Measurements from ENCODE around the gene ARPC3.
"Not testable (repeated sequence)": the region's sequence is repeated elsewhere in the genome, so short reads cannot be mapped to it uniquely, and the experiment has no call there.

ARPC3 gene

GRCh38 chr12:110449799-110450497, at the start of gene ARPC3:
Gene ARPC3, minus strand, starts transcription at chr12:110450337. Its CDS starts 77 bp downstream, at chr12:110450260.
- peak; percentile 91 for DNase-seq

DNA sequence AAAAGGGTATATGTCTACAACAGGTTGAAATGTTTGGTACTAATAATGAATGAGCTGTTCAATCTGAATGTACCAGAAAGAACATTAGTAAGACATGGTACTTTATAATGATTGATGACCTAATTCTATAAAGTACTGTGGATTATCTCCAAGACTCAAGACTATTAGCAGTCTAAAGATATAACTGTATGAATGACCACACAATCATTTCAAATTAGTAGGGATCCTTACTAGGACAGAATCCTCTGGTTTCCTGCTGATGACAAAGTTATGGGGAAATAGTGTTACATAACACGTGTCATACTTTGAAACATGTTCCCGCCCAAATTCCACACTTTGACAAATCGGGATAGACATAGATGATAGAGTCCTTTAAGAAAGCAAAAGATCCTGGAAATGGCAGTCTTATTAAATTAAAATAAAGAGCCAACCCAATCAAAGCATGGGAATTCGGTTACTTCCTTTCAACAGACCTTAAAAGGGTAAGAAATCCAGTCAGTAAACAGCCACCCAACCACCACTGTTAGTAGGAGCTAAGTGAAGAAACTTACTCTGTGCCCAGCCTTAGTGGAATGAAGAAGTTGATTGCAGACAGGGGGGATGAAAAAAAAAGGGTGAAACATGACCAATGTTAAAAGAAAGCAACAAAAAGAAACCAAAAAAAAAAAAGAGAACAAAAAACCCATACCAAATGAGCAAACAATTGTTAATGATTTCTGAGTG, 49.0 kb upstream of the ARPC3 start:
- no peak for DNase-seq

GRCh38 chr12:110475426-110475825, 25.3 kb upstream of the ARPC3 start:
- DNase-seq = no peak

DNA sequence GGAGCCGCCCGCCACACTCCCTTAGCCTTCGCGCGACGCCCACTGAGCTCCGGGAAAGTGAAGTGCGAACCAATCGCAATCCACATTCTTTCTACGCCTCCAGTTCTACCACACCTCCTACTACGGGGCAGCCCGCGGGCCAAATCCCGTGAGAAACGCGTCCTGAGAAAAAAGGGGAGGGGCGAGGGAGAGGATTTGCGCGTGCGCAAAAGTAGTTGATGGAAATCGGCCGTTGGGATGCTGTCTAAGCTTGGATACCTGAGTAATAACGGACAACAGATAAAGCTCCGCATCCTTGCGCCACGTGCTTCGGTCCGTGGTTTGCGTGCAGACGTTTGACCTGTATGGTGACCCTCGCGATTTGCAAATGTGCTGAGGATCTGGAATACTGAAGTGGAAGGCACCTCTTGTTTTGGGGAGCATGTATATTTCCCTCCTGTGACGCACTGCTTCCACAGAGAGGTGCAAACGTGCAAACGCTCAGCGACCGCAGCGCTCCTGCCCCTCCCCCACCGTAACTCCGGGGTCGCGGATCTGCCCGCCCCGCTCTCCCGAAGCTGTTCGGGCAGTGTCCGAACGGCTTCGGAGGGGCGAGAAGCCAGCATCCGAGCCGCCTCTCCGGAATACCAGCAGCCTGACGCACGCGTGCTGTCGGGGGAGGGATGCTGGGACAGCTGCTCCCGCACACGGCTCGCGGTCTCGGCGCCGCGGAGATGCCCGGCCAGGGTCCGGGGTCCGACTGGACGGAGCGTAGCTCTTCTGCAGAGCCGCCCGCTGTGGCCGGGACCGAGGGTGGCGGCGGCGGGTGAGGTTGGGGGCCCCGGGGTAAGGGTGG, 18.3 kb upstream of the ARPC3 start, which contains the start of the genes FAM216A and GPN3:
Gene FAM216A (plus strand): TSS at position 632 of the 835 bp plus-strand sequence. CDS start 31 bp downstream, at position 663.
Gene GPN3 (minus strand): TSS at position 44 of the 835 bp plus-strand sequence. CDS start 54 bp downstream, outside the sequence.
- peak; percentile 98 for DNase-seq

DNA sequence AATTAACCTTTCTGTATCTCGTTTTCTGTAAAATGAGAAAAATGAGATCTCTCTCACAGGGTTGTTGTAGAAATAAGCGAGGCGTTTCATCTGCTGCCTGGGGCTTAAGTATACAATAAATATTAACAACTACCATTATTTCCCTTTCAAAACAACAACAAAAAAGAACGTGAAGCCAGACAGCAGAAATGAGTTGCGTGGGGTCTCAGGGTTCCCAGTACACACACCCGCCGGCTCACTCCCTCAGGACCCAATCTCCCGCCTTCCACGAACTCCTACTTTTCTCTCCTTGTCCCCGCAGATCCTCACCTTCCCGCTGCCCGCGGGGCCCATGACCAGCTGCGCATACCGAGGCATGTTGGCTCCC, 17.7 kb upstream of the ARPC3 start:
- DNase-seq = no peak

DNA sequence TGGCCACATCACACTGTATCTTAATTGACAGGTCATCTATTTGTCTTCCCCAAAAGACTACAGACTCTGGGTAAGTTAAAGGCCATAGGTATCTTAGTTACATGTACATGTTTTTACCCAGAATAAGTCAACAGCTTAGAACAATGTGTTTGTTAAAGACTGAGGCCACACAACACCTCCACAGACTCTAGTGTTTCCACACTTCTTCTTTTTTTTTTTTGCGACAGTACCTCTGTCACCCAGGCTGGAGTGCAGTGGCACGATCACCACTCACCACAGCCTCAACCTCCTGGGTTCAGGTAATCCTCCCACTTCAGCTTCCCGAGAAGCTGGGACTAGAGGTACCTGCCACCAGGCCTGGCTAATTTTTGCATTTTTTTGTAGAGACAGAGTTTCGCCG, 16.7 kb upstream of the ARPC3 start:
- no peak for DNase-seq

- DNase-seq = not testable (repeated sequence)
Measured at GRCh38 chr12:110465765-110466164, 15.6 kb upstream of the ARPC3 start.

GRCh38 chr12:110465024-110465423, 14.9 kb upstream of the ARPC3 start:
- DNase-seq = no peak

DNA sequence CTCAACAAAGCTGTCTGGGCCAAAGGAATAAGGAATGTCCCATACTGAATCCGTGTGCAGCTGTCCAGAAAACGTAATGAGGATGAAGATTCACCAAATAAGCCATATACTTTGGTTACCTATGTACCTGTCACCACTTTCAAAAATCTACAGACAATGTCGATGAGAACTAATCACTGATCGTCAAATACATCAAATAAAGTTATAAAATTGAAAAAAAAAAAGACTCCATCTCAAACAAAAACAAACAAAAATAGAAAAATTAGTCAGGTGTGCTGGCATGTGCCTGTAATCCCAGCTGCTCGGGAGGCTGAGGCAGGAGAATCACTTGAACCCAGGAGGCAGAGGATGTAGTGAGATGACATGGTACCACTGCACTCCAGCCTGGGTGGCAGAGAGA, 11.1 kb upstream of the ARPC3 start:
- not testable (repeated sequence) for DNase-seq

DNA sequence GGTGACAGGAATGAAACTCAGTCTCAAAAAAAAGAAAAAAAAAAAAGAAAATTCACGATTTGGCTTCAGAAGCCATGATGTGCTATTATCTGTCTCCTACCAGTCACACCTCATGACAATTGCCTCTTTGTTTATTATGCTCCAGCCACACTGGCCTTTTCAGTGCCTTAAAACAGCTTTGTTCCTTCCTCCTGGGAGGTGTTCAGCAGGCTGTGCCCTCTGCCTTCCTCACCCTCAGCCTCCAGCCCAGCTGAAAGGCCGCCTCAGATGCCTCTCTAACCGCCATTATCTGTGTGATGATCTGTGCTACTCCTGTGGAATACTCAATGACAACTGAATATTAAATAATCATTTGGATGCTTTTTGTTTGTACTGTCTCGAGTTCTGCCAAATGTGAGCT, 8.6 kb upstream of the ARPC3 start:
- no peak for DNase-seq

DNA sequence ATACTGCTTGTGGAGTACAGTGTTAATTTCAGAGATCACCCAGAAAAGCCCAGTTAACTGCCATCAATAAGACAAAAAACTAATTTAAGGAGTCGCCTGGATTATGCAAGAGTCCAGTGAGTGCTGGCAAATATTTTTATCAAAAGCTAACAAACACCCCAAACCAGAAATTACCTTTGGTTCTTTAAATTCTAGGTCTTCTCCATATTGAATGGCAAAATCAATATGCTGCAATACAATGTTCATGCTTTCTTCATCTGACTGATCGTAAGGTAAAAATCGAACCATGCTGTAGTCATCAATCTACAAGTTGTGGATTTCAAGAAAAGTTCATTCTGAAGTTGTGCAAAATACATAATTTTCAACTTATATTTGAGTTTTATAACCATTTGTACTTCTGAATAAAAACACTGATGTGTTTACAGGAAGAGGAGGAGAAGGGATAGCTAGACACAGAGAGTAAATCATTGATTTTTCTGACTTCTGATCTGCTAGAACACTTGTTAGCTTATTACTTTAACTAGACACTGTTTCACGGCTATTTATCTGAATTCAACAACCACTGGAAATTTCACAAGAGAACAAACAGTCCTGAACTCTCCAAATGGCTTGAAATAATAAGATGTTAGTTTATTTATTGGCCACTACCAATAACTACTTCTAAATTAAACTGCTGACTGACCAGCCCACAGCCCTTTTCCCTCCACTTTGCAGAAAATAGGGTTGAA, 3.6 kb upstream of the ARPC3 start:
- DNase-seq = no peak

DNA sequence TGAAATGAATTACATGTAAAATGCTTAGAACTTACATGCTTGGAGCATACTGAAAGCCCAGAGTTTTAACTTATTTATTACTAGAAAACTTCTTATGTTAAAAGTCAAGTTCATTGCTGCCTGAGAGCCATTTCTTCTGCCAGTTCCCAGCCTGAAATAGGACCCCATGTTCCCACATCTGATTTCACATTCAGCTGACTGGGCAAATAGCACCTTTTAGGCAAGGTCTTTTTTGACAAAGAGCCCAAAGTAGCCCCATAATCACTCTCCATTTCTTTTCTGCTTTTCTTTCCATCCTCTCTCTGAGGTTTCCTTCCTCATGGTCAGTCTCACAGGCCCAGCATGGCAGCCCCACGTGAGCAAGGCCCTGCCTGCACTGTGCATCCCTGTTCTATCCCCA, 1.1 kb upstream of the ARPC3 start:
- no peak for DNase-seq

DNA sequence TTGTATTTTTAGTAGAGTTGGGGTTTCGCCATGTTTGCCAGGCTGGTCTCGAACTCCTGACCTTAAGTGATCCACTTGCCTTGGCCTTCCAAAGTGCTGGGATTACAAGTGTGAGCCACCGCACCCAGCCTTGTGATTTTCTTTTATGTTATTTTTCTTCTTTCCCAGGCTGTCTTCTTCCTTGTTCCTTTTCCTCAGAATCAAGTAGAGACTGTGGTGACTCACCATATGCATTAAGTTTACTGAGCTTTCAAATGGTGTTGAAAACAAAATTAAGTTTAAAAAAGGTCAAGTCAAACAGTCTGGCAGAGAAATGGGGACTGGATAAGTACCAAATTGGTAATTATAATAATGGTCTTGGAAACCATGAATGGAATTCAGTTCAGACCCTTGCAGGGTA, 5.7 kb downstream of the ARPC3 start:
- DNase-seq = no peak

DNA sequence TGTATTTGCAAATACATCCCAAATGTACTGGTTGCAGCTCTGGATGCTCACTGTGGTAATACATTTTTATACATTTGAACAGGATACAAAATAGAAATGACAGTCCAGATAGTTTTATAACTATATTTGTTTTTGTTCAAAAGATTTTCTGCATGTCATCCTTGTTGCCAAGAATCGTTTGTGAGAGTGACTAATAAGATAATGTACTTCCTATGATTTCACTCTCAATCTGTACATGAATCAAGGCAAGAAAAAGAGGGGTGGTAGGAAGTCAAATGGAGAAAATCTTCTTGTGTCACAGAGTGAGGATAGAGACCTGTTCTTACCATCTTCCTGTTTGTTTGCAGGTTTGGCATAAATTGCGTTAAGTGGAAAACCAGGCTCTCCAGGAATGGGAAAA, 13.9 kb downstream of the ARPC3 start:
- DNase-seq = no peak

GRCh38 chr12:110431957-110432587, 18.1 kb downstream of the ARPC3 start:
- DNase-seq = no peak

DNA sequence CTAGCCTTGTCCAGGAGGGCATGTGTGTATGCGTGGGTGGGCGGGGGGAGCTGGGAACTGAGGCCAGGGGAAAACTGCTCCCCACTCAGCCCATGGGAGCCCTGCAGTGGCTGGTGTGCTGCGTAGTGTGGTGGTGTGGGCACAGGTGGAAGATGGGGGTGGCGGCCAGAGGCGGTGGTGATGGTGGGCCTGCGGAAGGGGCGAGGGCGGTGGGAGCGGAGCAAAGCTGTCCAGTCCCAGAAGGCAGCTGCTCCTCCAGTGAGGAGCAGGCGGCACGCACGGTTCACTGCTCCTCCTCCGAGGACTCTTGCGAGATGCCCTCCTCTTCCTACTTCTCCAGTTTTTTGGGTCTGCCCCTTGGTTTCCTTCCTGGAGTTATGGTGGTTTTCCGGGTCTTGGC, 20.5 kb downstream of the ARPC3 start:
- DNase-seq = not testable (repeated sequence)

- DNase-seq = no peak
Measured at GRCh38 chr12:110426406-110426805, 23.7 kb downstream of the ARPC3 start.

DNA sequence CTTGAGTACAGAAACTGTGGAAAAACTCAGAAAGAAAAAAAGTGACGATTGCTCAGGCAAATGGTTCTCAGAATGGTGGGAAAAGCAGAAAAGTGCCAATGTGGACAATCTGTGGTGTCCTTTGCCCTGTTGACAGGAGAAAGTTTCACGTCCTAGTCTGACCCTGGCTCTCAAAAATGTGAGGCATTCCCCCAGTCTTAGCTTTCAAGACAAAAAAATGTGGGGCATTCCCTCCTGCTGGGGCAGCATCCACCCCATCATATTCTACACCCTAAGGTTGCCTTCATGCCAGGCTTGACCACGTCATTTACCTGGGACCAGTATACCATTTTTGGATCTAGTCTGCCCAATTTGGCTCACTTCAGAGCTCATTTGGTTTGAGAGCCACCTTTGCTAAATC, 25.9 kb downstream of the ARPC3 start:
- DNase-seq = no peak

- DNase-seq = no peak
Measured at GRCh38 chr12:110421701-110422100, 28.4 kb downstream of the ARPC3 start.

- DNase-seq = no peak
Measured at GRCh38 chr12:110421159-110421661, 28.9 kb downstream of the ARPC3 start.

DNA sequence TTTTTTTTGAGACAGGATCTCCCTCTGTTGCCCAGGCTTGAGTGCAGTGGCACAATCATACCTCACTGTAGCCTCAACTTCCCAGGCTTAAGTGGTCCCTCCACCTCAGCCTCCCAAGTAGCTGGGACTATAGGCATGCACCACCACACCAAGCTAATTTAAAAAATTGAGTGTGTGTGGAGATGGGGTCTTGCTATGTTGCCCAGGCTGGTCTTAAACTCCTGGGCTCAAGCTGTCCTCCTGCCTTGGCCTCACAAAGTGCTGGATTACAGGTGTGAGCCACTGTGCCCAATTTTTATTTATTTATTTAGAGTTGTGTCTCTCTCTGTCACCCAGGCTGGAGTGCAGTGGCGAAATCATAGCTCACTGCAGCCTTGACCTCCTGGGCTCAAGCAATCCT, 29.5 kb downstream of the ARPC3 start:
- DNase-seq = not testable (repeated sequence)

DNA sequence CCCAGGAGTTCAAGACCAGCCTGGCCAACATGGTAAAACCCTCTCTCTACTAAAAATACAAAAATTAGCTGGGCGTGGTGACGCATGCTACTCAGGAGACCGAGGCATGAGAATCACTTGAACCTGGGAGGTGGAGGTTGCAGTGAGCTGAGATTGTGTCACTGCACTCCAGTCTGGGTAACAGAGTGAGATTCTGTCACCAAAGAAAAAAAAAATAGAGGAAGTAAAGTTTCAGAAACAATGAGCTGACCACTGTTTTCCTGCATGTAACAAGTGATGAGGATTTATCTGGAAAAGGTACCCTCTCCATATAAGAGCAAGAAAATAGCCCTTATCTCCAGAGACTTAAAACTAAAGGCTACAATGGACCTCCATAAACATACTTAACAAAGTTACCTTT, 33.0 kb downstream of the ARPC3 start:
- not testable (repeated sequence) for DNase-seq

All from COR-L47 (cell line).